Fibroblast of mammary gland (primary cell): ENCODE measurements around the gene CLSTN2.

Source experiments
- DNase-seq: peaks from one replicate; pipeline ENCODE4 v3.0.0-alpha.2; 2010; ENCODE audit warnings: low read depth
- H3K4me3 ChIP-seq: 2 replicates; pipeline ENCODE4 v1.5.1; 2011; ENCODE audit warnings: low read depth, mild to moderate bottlenecking, low read length, moderate library complexity; ENCODE audit not compliant: control insufficient read depth
- CTCF ChIP-seq: conservative IDR thresholded peaks from 2 replicates; pipeline ENCODE4 v1.5.1; 2011; ENCODE audit warnings: low read depth, low read length, inconsistent platforms; ENCODE audit not compliant: control insufficient read depth, insufficient read depth

Gene CLSTN2

GRCh38 chr3:140103166-140103565, 168.2 kb downstream of the CLSTN2 start:
- TF ChIP-seq CTCF, result no peak
- H3K4me3 ChIP-seq, result no peak overlapping the region
- no peak for DNase-seq

DNA sequence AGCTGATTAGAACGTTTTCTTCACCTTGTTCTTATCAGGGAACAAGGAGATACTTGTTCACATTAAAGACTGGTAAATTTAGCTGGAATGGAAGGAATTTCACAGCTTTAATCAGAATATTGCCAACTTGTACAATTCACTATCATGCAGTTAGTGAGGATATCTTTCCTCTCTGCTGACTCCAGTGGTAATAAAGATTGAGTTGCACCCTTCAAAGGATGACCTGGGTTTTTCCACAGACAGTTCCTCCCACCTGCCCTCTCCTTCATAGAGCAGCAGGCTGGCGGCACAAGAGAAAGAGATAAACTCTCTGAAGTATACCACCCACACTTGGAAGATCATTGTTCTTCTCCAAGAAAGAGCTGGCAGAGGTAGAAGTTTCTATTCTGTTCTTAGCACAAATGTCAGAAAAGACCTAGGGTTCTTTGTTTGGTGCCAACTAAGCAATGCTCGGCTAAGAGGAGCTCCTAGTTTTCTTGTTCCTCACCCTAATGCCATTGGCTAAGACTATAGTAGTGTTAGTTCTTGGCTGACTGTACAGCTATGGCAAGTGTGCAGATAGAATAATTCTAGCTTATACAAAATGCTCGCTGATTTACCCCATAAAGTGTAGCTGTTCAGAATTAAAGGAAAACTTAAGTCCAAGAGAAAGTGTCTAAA, 169.1 kb downstream of the CLSTN2 start:
- no peak for DNase-seq
- TF ChIP-seq CTCF, result no peak
- no peak overlapping the region for H3K4me3 ChIP-seq

DNA sequence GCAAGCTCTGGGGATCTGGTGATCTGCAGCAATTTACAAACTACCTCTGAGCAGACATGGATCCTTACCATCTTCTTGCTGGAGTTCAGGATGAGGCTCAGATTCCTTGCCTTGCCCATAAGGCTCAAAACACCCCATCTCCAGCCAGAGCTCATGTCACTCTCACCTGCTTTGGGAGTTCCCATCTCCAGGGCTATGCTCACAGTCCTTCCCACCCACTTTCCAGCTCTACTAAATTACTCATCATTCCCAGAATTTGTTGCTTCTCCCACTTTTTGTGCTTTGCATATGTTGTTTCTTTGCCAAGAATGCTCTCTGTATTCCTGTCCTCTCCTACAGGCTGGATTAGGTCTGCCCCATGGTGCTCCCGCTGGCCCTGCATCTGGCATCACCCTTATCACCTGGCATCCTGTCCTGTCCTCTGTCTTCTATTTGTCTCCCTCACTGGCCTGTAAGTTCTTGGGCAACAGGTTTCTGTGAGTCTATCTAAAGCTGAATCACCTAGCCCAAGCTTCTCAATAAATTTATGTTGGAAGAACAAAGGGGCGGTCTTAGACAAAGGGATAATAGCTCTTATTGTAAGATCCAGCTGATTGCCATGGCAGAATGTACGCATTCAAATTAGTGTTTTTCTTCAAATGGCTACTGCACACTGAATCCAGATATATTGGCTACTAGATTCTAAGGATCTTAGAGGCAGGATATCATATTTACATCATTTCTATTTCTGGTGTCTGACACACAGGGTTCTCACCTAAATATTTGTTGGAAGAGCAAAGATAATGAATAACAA, 179.2 kb downstream of the CLSTN2 start:
- no peak for TF ChIP-seq CTCF
- H3K4me3 ChIP-seq, result no peak overlapping the region
- DNase-seq, result no peak

GRCh38 chr3:140114789-140115080, 179.8 kb downstream of the CLSTN2 start:
- no peak overlapping the region for H3K4me3 ChIP-seq

GRCh38 chr3:140117096-140117526, 182.1 kb downstream of the CLSTN2 start:
- no peak for TF ChIP-seq CTCF
- H3K4me3 ChIP-seq, result no peak overlapping the region
- DNase-seq, result no peak

More at GRCh38 chr3:140114789-140115080, 179.8 kb downstream of the CLSTN2 start:
- DNase-seq, result no peak
- no peak for TF ChIP-seq CTCF

DNA sequence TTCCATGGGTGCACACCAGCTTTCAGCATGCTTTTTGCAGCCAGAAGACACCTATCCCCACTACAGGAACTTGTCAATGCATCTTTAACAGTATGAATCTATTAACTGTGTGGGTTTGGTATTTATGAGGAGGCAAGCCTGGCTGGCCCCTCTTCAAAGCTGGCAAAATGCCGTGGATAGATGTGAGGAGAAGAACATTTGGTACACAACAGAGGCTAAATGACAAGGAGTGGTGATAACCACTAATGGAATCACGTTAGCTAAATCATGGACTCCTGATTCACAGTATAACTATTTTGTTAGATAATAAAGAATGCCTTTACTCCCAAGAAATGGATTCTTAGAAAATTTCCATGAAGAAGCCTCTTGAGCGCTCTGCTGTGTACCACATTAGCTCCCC, 187.2 kb downstream of the CLSTN2 start:
- no peak for DNase-seq
- TF ChIP-seq CTCF, result no peak
- no peak overlapping the region for H3K4me3 ChIP-seq

GRCh38 chr3:140128217-140128616, 193.2 kb downstream of the CLSTN2 start:
- no peak overlapping the region for H3K4me3 ChIP-seq
- DNase-seq, result no peak
- TF ChIP-seq CTCF, result no peak
